HCT116 (cell line): ENCODE results near the gene RIOK2.

Experiments used
- CEBPB ChIP-seq: IDR thresholded peaks from 2 replicates; pipeline ENCODE4 v1.6.1; 2012; ENCODE audit warnings: low read depth
- CTCF ChIP-seq, 3 experiments: fragments of 200-600 bp in 1 of 3; sonication (generic) in 1 of 3; IDR thresholded peaks in 2 of 3; conservative IDR thresholded peaks in 1 of 3; 2 replicates each; pipeline ENCODE4 v1.5.1; 2012 to 2017; ENCODE audit warnings: low read depth in 2 of 3, low read length in 2 of 3, antibody characterized with exemption in 1 of 3, borderline replicate concordance in 1 of 3, control low read depth in 1 of 3, mild to moderate bottlenecking in 1 of 3, mixed read lengths in 1 of 3, mixed run types in 1 of 3, moderate library complexity in 1 of 3; ENCODE audit not compliant: insufficient read depth in 1 of 3
- EGR1 ChIP-seq: IDR thresholded peaks from 2 replicates; pipeline ENCODE4 v1.6.1; 2012; ENCODE audit warnings: low read depth
- EZH2 ChIP-seq: fragments of 200-600 bp; sonication (generic); IDR thresholded peaks from 2 replicates; pipeline ENCODE4 v1.6.1; 2017; ENCODE audit warnings: antibody characterized with exemption, mixed run types
- FOSL1 ChIP-seq: IDR thresholded peaks from 2 replicates; pipeline ENCODE4 v1.6.1; 2012; ENCODE audit warnings: low read depth
- POLR2AphosphoS5 ChIP-seq: IDR thresholded peaks from 2 replicates; pipeline ENCODE4 v1.6.1; 2011; ENCODE audit warnings: mild to moderate bottlenecking, low read depth, low read length, moderate library complexity

DNA sequence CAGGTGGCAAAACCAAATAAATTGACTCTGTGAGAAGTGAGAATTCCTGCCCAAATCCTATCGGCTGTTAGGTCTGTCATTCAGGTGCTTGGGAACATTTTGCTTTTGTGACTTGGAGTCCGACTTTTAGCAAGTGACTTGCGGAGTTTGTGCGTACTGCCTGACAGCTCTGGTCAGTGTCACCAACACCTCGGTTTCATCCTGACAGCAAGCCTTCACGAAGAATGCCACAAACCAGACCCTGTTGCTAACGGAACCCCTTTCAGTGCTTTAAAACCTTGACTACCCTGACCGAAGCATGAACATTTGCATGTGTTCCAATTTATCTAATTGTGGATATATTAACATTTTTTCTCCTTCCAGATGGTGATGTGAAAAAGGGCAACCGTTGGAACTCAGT is 67.1 kb downstream of the RIOK2 start:
- TF ChIP-seq EGR1 (no peak), CTCF (IDR thresholded peaks at IDR 0.05 in 2 of 3, conservative IDR thresholded peaks at IDR 0.05 in 1 of 3; ENCODE audit: borderline replicate concordance in 1 of 3, insufficient read depth in 1 of 3, low read depth in 2 of 3, low read length in 2 of 3) (no peak), EZH2 (no peak), CEBPB (no peak), FOSL1 (no peak), POLR2AphosphoS5 (no peak)
